Measurements from ENCODE around the gene SUSD4.

DNA sequence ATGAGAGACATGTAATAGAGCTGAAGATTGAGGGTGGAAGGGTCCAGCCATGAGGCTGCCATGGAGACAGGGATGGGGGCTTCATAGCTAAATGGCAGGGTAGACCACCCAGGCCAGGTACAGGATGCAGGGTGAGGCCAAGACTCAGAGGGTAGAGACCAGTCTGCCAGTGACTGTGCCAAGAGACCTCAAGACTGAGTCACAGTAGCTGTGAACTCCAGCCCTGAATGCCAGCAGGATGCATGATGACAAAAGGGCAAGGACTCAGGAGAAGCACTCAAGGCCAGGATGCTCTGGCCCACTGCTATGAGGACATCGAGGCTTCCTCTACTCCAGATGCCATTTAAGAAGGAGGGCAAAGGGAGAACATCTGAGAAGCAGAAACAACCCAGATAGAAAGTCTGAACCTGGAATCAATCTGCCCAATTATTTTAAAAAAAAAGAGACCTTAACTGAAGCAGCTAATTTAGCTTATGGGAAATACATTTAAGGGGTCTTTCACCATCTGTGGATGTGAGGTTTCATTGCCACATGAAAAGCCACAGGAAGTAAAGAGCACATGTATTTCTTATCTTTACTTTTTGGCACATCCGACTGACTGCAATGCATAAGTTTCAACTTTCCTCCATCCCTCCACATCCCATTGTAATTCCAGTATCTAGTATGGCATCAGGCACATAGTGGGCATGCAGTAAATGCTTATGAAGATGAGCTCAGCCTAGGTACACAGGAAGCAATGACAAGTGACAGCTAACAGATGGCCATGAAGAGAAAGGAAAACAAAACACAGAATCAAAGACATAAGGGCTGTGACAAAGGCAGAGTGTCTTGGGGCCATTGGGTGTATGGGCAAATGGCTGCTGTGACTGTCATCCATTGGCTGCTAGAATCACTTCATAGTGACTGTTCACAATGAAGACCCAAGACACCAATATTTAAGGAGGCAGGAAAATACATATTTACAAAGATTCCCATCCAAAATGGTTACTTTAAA is 40.2 kb downstream of the SUSD4 start:
- TF ChIP-seq, protein P1, sequence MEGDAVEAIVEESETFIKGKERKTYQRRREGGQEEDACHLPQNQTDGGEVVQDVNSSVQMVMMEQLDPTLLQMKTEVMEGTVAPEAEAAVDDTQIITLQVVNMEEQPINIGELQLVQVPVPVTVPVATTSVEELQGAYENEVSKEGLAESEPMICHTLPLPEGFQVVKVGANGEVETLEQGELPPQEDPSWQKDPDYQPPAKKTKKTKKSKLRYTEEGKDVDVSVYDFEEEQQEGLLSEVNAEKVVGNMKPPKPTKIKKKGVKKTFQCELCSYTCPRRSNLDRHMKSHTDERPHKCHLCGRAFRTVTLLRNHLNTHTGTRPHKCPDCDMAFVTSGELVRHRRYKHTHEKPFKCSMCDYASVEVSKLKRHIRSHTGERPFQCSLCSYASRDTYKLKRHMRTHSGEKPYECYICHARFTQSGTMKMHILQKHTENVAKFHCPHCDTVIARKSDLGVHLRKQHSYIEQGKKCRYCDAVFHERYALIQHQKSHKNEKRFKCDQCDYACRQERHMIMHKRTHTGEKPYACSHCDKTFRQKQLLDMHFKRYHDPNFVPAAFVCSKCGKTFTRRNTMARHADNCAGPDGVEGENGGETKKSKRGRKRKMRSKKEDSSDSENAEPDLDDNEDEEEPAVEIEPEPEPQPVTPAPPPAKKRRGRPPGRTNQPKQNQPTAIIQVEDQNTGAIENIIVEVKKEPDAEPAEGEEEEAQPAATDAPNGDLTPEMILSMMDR (IDR thresholded peaks at IDR 0.05), result no peak
- TF ChIP-seq POLR2A (IDR thresholded peaks at IDR 0.05) (no peak), POLR2AphosphoS5 (IDR thresholded peaks at IDR 0.05; ENCODE audit: insufficient read depth in 1 of 2, low read depth in 1 of 2) (no peak)
